HepG2 (cell line): ENCODE data around the gene DLL4. TPM values are rescaled to one million over a fixed set of nuclear protein-coding genes. Genes with fewer than 3 reads are reported as not detected.

ENCODE experiments used
- AFF4 ChIP-seq: sonication (generic); formaldehyde crosslinking; IDR thresholded peaks from 2 replicates; pipeline ENCODE4 v1.4.0; 2020; ENCODE audit warnings: missing genetic modification reagents
- CBFB ChIP-seq: sonication (generic); formaldehyde crosslinking; IDR thresholded peaks from 2 replicates; pipeline ENCODE4 v1.4.0; 2020; ENCODE audit warnings: missing genetic modification reagents
- CEBPG ChIP-seq: IDR thresholded peaks from 2 replicates; pipeline ENCODE4 v1.6.1; 2016
- ISX ChIP-seq: sonication (generic); formaldehyde crosslinking; conservative IDR thresholded peaks from 2 replicates; pipeline ENCODE4 v1.5.0; 2020; ENCODE audit warnings: missing genetic modification reagents
- MAFF ChIP-seq: IDR thresholded peaks from 2 replicates; pipeline ENCODE4 v1.6.1; 2011; ENCODE audit warnings: low read depth, low read length, improper control_type of control experiment
- RBM22 ChIP-seq: fragments of 200-400 bp; formaldehyde crosslinking; optimal IDR thresholded peaks from 2 replicates; pipeline ENCODE3; 2017; ENCODE audit warnings: mild to moderate bottlenecking, low read length, moderate library complexity
- RNF219 ChIP-seq: sonication (generic); formaldehyde crosslinking; IDR thresholded peaks from 2 replicates; pipeline ENCODE4 v1.5.0; 2020; ENCODE audit warnings: mild to moderate bottlenecking, missing genetic modification reagents
- SATB2 ChIP-seq: sonication (generic); formaldehyde crosslinking; IDR thresholded peaks from 2 replicates; pipeline ENCODE4 v1.5.0; 2020; ENCODE audit warnings: missing genetic modification reagents
- SMC3 ChIP-seq: IDR thresholded peaks from 2 replicates; pipeline ENCODE4 v1.6.1; 2011; ENCODE audit warnings: low read length, improper control_type of control experiment
- ZBED4 ChIP-seq: sonication (generic); formaldehyde crosslinking; IDR thresholded peaks from 2 replicates; pipeline ENCODE4 v1.4.0; 2020; ENCODE audit warnings: missing genetic modification reagents, borderline replicate concordance
- ZFP1 ChIP-seq: IDR thresholded peaks from 2 replicates; pipeline ENCODE4 v1.6.1; 2016
- ZFP36 ChIP-seq: fragments of 150-350 bp; IDR thresholded peaks from 2 replicates; pipeline ENCODE4 v1.6.1; 2018; ENCODE audit warnings: borderline replicate concordance, low read length, low read depth; ENCODE audit not compliant: partially characterized antibody
- ZNF274 ChIP-seq: sonication (generic); formaldehyde crosslinking; IDR thresholded peaks from 2 replicates; pipeline ENCODE4 v1.5.1; 2020; ENCODE audit warnings: mild to moderate bottlenecking, missing genetic modification reagents
- ZNF512 ChIP-seq: sonication (generic); formaldehyde crosslinking; IDR thresholded peaks from 2 replicates; pipeline ENCODE4 v1.4.0; 2020; ENCODE audit warnings: mild to moderate bottlenecking, missing genetic modification reagents
- ZNF746 ChIP-seq: sonication (generic); formaldehyde crosslinking; IDR thresholded peaks from 2 replicates; pipeline ENCODE4 v1.8.0; 2022; ENCODE audit warnings: mild to moderate bottlenecking, missing genetic modification reagents
- polyA plus RNA-seq, 8 experiments: library from polyadenylated mRNA; depleted of rRNA in 3 of 8; stranded (reverse) in 7 of 8; unstranded in 1 of 8; fragments of >200 nt; fragmentation: Illumina TruSeq in 4 of 8; extraction: Trizol in 4 of 8; gene quantifications; 2 replicates each; pipeline versions ENCODE4 v1.2.1 to v1.2.3, GENCODE V29; 2011 to 2016; ENCODE audit warnings: low read depth in 4 of 8, missing spikeins in 1 of 8, mixed read lengths in 1 of 8; ENCODE audit not compliant: insufficient read depth in 1 of 8
- total RNA-seq, 5 experiments: library from RNA; depleted of rRNA; stranded (reverse); fragments of >200 nt; fragmentation: Illumina TruSeq; extraction: Trizol; gene quantifications; 2 replicates each; pipeline ENCODE4 v1.2.3, GENCODE V29; 2016; ENCODE audit warnings: low read depth in 1 of 5
- TF ChIP-seq, protein P1 (sequence below): IDR thresholded peaks from 2 replicates; pipeline ENCODE4 v1.6.1; 2016; ENCODE audit warnings: missing biosample characterization, missing genetic modification reagents, low read depth

DLL4 gene
- total and polyA plus RNA-seq, 2 of the 13 experiments (the other 11 are each of a cell fraction or from before 2014, with no cell fraction given), result 0.20 to 0.25 TPM

DNA sequence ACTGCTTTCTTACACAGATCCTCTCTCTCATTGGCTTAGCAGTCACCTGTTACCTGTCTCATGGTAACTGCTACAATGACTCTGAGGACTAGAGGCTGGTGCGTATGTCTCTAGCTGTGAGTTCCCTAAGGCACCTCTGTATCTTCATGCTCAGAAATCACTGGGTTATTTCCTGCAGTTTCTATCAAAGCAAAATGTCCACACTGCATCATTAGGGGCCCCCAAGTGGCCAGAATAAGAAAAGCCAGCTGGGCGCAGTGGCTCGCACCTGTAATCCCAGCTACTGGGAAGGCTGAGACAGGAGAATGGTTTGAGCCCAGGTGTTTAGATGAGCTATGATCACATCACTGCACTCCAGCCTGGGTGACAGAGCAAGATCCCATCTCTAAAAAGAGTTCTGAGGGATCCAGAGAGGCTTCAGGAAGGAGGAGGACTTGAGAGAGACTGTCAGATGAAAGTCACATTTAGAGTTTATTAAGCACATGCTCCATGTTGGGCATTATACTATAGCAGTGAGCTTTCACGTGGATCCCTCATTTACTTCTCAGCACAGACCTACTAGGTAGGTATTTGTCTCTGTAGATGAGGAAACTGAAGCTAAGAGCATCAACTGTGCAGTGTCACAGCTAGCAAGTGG, 37.2 kb upstream of the DLL4 start (continued):
- TF ChIP-seq, protein P1, sequence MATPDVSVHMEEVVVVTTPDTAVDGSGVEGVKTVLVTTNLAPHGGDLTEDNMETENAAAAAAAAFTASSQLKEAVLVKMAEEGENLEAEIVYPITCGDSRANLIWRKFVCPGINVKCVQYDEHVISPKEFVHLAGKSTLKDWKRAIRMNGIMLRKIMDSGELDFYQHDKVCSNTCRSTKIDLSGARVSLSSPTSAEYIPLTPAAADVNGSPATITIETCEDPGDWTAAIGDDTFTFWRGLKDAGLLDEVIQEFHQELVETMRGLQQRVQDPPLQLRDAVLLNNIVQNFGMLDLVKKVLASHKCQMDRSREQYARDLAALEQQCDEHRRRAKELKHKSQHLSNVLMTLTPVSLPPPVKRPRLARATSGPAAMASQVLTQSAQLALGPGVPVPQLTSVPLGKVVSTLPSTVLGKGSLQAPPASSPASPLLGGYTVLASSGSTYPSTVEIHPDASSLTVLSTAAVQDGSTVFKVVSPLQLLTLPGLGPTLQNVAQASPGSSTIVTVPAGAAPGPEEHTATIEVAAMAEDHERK (CRISPR knock-in tag), result no peak
- TF ChIP-seq ZNF746 (CRISPR knock-in tag), result no peak
- no peak for TF ChIP-seq ZNF274 (CRISPR knock-in tag)
- no peak for TF ChIP-seq SATB2 (CRISPR knock-in tag)
- TF ChIP-seq ZNF512, result no peak
- TF ChIP-seq ZFP1, result no peak
- TF ChIP-seq RBM22, result no peak
- TF ChIP-seq AFF4 (CRISPR knock-in tag), result no peak
- TF ChIP-seq CBFB (CRISPR knock-in tag), result no peak
- TF ChIP-seq ISX, result no peak
- TF ChIP-seq RNF219, result no peak
- TF ChIP-seq ZFP36, result no peak
- no peak for TF ChIP-seq CEBPG (CRISPR knock-in tag)
- peak; percentile 67 for TF ChIP-seq SMC3
- TF ChIP-seq ZBED4 (CRISPR knock-in tag), result no peak
- no peak for TF ChIP-seq MAFF
